HL-60/S4 treated with phorbol 12-myristate 13-acetate at 8.2 ng/mL for 4 days and 3 days (cell line): Measurements from ENCODE around the gene RMDN2.

Experiments used
- in situ Hi-C: fragments of 300-500 bp; cut with MboI; formaldehyde crosslinking; loops from 2 replicates; pipeline ENCODE4 v1.15.0; 2022; ENCODE audit warnings: low sequenced_read_pairs

Gene RMDN2

DNA sequence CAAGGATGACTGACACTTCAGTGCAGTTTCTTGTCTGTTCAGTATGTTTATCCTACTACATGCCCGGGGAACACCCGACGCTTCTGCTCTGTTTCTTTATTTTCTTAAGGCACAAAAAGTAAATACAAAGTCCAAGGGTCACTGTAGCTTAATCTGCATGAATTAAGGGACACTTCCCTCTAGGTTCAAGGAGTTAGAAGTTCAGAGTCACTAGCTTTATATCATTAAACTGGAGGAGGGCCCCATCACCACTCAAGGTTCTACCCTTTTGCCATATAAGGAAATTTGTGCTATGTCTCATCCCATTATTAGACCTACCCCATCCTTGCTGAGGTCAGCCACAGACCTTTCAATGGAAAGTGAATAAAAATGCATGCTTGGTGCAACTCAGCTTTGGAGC lies 27.6 kb upstream of the RMDN2 start:
- in situ Hi-C loops, result no loop called here

DNA sequence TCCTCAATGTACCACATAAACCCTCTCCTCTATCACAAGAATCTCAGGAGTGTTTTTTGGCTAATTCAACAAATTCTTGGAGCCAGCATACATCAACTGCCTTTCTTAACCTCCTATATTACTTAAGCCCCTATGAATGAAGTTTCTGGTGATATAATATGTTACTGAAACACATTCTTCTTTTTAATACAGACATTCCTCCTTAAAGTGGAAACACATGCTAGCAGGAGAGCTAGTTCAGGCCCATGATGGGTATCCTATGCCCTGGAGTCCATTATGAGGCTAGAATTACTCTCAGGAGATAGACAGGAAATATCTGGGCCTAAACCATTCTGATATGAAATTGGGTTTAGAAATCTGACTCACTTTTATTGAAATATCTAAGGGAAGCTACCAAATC lies 26.6 kb upstream of the RMDN2 start:
- in situ Hi-C loops, result no loop called here

- in situ Hi-C loops, result no loop called here
These were observed 22.1 kb upstream of the RMDN2 start for GRCh38 chr2:37902991-37903390.

DNA sequence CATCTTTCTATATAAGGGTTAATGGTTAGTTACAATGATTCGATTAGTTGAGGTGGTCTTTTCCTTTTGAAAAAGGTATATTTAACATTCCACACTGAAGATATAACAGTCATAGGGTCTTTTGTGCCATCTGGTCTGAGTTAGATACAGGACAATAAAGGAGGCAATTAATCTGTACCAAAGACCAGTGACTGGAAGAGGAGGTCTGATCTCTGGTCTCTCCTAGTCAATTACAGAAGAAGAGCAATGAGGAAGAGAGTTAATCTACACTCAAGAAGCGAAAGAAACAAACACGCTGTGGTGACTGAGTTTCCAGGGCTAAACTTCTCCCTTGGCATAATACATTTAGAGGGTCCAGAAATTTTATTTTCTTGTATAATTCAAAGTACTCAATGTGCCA lies 20.7 kb upstream of the RMDN2 start:
- in situ Hi-C loops, result no loop called here

GRCh38 chr2:37904993-37905392 lies 20.1 kb upstream of the RMDN2 start:
- in situ Hi-C loops, result no loop called here

DNA sequence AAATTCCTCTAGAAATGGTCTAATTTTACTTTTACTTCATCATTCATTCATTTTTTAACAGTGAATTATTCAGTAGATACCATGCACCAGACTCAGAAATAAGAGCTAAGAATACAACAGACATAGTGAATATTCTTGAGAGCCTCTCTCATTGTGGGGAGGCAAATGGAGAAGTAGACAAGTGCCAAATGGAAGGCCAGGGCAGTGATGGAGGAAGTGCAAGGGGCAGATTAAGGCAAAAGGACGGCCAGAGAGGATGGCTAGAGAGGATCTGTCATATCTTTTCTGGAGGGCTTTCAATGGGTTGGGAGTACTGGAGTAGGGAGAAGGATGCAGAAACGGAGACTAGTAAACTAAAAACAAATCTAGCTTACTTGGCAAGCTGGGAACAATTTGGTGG lies 19.0 kb upstream of the RMDN2 start:
- in situ Hi-C loops, result no loop called here

GRCh38 chr2:37907501-37908225 lies 17.4 kb upstream of the RMDN2 start:
- in situ Hi-C loops, result no loop called here

- in situ Hi-C loops, result no loop called here
These were observed 13.7 kb upstream of the RMDN2 start for GRCh38 chr2:37911296-37911873.

GRCh38 chr2:37912056-37912455 lies 13.0 kb upstream of the RMDN2 start:
- in situ Hi-C loops, result no loop called here

DNA sequence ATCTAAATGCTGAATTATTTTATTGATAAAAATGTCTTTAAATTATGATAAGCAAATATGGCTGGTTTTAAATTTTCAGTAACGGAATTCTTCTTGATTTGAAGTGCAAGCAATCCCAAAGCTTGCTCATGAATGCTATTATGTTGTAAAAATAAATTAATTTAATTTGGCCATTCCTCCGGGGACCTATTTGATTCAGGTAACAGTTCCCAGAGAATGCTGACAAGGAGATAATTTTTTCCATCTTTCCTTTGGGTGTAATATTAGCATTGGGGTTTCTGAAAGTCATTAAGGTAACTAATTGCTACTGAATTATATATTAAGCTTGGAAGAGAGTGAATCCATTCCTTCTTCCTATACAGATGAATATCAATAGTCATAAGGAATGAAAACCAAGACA lies 12.5 kb upstream of the RMDN2 start:
- in situ Hi-C loops, result no loop called here

GRCh38 chr2:37914340-37914739 lies 10.7 kb upstream of the RMDN2 start:
- in situ Hi-C loops, result no loop called here

GRCh38 chr2:37915773-37916172 lies 9.3 kb upstream of the RMDN2 start:
- in situ Hi-C loops, result no loop called here

DNA sequence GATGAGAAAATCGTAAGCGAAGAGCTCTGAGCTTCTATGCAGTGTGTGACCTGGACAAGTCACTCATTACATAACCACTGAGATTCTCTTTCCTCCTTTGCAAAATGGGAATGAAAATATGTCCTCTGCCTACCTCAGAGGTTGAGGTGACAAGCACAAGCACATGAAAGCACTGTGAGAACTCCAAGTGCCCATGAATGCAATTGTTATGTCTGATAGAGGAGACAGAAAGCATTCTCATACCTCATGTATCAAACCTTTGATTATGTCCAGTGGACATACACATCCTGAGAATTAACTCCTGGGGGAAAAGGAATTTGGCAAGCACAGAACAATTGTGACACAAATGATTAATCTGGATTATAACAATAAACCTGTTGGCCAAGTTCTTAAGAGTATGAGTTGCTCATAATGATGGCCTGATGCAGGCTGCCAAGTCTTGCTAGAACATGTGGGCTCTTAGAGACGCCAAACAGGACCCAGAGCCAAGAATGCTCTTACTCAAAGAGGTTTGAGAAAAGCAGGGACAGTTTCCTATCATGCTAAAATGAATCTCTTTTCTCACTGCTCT lies 8.5 kb upstream of the RMDN2 start:
- in situ Hi-C loops, result no loop called here

- in situ Hi-C loops, result no loop called here
These were observed 7.5 kb upstream of the RMDN2 start for GRCh38 chr2:37917281-37918228.

- in situ Hi-C loops, result no loop called here
These were observed 6.3 kb upstream of the RMDN2 start for GRCh38 chr2:37918742-37919186.

DNA sequence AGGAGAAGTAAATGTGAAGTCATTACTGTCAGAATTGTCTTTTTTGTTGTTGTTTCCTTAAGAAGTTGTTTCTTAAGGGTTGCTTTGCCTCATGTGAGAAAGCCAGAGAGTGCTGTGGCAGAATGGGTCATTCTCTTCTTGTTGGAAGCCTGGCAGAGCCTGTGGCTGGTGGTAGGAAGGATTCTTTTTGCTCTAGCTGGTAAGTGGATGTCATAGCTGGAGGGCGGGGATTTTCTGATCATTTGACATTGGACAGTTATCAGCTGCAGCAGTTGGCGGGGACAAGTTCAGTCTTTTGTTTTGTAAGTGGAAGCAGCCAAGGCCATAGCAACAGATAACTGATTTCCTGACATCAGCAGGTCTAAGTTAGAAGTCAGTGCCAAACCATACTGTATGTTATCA lies 5.5 kb upstream of the RMDN2 start:
- in situ Hi-C loops, result no loop called here

DNA sequence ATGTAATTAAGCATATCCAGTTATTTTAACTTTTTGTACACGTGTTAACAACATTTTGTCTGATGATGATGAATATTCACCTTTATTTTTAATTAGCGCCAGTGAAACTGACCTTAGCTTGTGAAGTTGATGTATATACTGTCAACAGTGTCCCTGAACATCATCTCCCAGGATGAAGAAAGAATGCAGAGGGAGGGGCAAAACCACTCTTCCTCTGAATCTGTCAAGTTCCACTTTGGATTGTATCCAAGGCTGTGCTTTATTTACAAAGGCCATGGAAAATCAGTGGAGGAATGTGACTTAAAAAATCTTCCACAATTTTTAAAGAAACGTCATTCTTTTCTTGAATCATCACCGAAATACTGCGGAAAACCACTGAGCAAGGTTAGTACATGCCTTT lies 4.5 kb upstream of the RMDN2 start:
- in situ Hi-C loops, result no loop called here

- in situ Hi-C loops, result no loop called here
These were observed 3.3 kb upstream of the RMDN2 start for GRCh38 chr2:37921781-37922180.

DNA sequence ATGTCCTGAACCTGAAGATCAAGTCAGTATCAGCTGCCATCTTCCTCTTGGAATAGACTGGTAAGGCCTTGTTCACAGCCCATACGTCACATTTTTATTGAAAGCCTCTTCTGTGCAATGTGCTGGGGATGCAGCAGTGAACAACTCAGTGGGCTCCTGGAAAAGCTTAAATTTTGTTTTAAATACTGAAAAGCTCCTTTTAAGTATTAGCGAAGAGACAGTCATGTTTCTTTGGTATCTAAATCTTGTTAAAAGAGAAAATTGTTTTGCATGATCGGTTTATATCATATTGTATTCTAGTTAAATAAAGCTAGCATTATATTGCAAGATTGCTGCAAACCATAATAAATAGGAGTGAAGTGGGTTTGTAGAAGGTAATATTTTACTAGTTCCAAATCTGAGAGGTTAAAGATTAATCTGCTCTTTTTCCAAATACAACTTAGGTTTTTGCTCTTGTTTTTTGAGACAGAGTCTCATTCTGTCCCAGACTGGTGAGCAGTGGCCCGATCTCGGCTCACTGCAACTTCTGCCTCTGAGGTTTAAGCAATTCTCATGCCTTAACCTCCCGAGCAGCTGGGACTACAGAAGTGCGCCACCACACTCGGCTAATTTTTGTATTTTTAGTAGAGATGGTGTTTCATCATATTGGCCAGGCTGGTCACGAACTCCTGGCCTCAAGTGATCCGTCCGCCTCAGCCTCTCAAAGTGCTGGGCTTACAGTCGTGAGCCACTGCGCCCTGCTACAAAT lies 1.6 kb upstream of the RMDN2 start:
- in situ Hi-C loops, result no loop called here

- in situ Hi-C loops, result no loop called here
These were observed 1.5 kb downstream of the RMDN2 start for GRCh38 chr2:37926635-37927034.

- in situ Hi-C loops, result no loop called here
These were observed 3.3 kb downstream of the RMDN2 start for GRCh38 chr2:37928377-37928776.
